Progenitor cell of endocrine pancreas (in vitro differentiated cells): ENCODE measurements around the gene CLTCL1. TPM values are rescaled to one million over a fixed set of nuclear protein-coding genes. Genes with fewer than 3 reads are reported as not detected.

Experiments
- DNase-seq: peaks from one replicate; pipeline ENCODE4 v3.0.0; 2021; ENCODE audit warnings: low spot score; ENCODE audit not compliant: unreplicated experiment
- H3K27ac Mint-ChIP-seq: 2 replicates; pipeline ENCODE4 v1.8.0; 2021; ENCODE audit warnings: mild to moderate bottlenecking, moderate library complexity, mixed read lengths
- H3K27me3 Mint-ChIP-seq: 2 replicates; pipeline ENCODE4 v1.8.0; 2021; ENCODE audit warnings: mixed read lengths
- H3K36me3 Mint-ChIP-seq: 2 replicates; pipeline ENCODE4 v1.8.0; 2022; ENCODE audit warnings: mixed read lengths; ENCODE audit not compliant: insufficient read depth
- H3K4me1 Mint-ChIP-seq: 2 replicates; pipeline ENCODE4 v1.8.0; 2021; ENCODE audit warnings: low read depth, mixed read lengths
- H3K4me3 Mint-ChIP-seq: 2 replicates; pipeline ENCODE4 v1.8.0; 2021; ENCODE audit warnings: low read depth, mild to moderate bottlenecking, moderate library complexity, mixed read lengths
- H3K9me3 Mint-ChIP-seq: 2 replicates; pipeline ENCODE4 v1.8.0; 2021; ENCODE audit warnings: low read depth, mixed read lengths
- total RNA-seq: library from RNA; stranded (reverse); gene quantifications from 2 replicates; pipeline ENCODE4 v1.2.1, GENCODE V29; 2021
- TF ChIP-seq, protein P1 (sequence below): fragments of 200-600 bp; sonication (generic); IDR thresholded peaks from one replicate; pipeline ENCODE4 v1.5.0; 2021; ENCODE audit warnings: antibody characterized with exemption, mild to moderate bottlenecking; ENCODE audit not compliant: unreplicated experiment

The CLTCL1 gene
- total RNA-seq, 1 donor from 2014 or later = 6.6 TPM

DNA sequence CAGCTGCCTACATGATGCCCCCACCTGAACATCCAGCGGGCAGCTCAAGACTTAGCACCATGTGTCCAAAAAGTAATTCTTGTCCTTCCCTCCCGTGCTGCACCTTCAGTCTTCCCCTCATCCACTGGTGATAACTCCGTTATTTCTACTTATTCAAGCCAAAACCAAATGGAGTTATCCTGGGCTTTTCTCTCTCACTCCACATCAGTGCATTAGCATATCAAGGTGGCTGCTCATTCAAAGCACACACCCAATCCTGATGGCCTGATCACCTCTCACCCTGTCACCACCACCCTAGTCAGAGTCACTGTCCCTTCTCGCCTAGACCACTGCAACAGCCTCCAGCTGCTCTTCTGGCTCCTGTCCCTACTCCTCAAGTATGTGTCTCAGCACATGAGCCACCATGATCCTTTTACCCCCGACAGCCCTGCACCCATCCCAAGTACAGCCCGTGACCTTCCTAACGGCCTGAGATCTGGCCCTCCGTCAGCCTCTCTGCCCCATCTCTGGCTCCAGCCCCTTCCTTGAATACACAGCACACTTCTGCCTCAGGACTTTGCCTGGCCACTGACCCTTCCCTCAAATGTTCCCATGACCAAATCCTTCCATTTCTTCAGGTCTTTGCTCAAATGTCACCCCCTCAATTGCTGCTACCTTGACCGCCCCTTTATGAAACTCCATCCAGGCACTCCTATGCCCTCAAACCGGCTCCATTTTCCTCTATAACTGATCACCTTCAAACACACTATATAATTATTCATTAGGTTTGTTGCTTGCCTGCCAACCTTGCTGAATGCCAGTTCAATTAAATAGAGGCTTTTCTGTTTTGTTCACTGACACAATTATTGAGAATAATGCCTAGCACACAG lies 93.3 kb downstream of the CLTCL1 start:
- TF ChIP-seq, protein P1, sequence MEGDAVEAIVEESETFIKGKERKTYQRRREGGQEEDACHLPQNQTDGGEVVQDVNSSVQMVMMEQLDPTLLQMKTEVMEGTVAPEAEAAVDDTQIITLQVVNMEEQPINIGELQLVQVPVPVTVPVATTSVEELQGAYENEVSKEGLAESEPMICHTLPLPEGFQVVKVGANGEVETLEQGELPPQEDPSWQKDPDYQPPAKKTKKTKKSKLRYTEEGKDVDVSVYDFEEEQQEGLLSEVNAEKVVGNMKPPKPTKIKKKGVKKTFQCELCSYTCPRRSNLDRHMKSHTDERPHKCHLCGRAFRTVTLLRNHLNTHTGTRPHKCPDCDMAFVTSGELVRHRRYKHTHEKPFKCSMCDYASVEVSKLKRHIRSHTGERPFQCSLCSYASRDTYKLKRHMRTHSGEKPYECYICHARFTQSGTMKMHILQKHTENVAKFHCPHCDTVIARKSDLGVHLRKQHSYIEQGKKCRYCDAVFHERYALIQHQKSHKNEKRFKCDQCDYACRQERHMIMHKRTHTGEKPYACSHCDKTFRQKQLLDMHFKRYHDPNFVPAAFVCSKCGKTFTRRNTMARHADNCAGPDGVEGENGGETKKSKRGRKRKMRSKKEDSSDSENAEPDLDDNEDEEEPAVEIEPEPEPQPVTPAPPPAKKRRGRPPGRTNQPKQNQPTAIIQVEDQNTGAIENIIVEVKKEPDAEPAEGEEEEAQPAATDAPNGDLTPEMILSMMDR = no peak
- H3K36me3 Mint-ChIP-seq = no peaks in the 10 kb centered on the region

DNA sequence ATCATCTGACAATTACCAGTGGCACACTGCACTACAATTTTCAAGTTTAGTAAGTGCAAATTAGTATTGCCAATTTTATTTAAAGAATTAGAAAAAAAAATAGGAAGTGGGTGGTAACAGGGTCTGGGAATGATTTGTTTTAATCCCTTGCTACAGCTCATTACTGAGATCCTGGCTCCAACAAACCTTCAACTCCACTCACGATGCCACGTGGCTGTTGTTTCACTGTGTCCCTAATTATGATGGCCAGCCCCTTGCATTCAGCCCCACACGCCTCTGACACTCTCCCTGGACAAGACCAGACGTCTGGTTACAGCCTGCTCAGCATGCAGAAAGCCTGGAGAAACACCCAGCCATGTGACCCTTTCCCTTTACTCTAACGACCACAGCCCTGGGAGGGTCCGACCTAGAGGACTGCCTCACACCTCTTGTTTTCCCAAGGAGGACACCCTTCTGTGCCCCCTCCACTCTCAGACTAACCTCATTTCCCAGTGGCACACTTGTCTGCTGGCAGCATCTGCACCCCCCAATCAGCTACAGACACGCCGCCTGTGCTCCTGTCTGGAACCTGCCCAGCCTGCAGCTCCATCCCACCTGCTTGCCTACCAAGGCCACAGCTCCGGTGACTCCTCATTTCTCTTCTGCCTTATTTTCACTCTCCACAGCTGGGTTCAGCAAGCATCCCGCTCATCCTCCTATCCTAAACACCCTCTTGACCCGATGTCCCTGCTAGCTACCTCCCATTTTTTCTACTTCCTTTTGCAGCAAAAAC lies 94.5 kb downstream of the CLTCL1 start:
- H3K9me3 Mint-ChIP-seq = no peaks in the 10 kb centered on the region
- TF ChIP-seq, protein P1 = no peak
- H3K36me3 Mint-ChIP-seq = no peaks in the 10 kb centered on the region
- DNase-seq = no peak
- H3K27me3 Mint-ChIP-seq = no peaks in the 10 kb centered on the region
- no peaks in the 10 kb centered on the region for H3K4me1 Mint-ChIP-seq
- H3K4me3 Mint-ChIP-seq = no peak overlapping the region
- H3K27ac Mint-ChIP-seq = no peak overlapping the region

More for the DNA sequence above, 93.3 kb downstream of the CLTCL1 start:
- no peak for DNase-seq
- Mint-ChIP-seq H3K4me1 (no peaks in the 10 kb centered on the region), H3K4me3 (no peak overlapping the region), H3K9me3 (peaks cover 3% of the 10 kb centered on the region), H3K27me3 (no peaks in the 10 kb centered on the region), H3K27ac (no peak overlapping the region)

DNA sequence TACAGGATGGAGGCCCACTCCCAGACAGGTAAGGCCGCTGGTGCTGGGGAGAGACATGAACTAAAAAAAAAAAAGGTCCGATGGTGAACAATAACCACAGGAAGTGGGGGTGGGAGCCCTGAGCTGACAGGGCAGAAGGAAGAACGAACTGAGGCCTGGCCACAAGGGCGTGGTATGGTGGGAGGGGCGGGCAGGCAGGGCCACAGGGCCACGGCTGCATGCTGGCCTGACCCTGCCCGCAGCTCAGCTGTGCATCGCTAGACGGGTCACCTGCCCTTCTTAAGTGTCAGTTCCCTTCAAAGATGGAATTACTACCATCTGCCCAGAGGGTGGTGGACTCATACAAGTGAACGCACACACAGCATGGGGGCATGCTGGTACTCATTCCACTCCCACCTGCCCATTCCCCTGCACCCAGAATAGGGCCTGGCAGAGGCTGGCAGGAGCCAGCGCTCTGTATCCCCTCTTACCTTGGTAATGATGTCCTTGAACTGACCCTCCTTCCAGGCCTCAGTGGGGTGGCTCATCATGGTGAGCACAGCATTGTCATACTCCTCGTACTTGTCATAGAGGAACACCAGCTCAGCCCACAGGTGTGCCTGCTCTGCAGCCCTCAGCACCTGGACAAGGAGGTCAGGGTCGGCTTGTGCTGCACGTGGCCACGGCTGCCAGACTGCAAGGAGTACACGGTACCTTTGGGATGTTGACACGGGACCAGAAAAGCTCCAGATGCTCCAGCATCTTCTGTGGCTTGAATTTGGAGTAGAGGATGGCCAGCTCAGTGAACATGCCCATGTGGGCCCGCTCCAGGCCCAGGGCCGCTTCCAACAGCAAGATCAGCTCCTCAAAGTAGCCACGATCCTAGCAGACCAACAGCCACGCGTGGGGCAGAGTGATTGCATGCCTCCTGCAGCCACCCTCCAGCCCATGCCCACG lies 95.5 kb downstream of the CLTCL1 start:
- Mint-ChIP-seq H3K4me3 (no peak overlapping the region), H3K27me3 (no peaks in the 10 kb centered on the region)

DNA sequence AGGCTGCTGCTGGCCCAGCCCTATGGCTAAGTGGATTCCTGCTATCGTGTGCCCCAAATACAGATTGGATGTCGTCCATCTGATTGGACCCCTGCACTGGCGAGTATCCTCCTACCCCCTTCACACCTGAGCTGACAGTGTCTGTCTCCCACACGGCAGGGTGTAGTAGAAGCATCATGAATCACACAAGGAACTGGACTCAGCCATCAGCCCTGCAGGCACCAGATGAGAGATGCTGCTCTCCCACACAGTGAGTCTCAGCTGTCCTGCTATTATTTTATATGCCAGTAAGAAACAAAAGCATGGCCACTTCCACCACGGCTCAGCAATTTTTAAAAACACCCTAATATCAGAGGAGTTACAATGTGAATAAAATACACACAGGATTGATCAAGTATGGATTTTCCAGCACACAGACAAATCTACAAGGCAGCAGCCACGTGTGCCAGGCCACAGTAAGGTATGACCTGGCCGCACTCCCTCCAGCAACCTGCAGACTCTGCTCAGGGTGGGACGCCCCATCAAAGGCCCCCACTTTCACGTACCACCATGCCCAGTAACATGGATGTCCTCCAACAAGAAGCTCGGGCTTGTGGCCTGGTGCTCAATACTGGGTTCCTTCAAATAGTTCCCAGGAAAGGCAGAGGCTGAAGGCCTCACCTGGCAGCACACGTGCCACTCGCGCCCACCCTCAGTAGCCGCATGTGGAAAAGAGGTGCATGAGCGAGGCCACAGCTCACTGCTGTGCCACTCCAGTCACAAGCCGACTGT lies 96.6 kb downstream of the CLTCL1 start:
- DNase-seq = no peak
- H3K36me3 Mint-ChIP-seq = no peaks in the 10 kb centered on the region
- TF ChIP-seq, protein P1 = no peak
- no peaks in the 10 kb centered on the region for H3K27me3 Mint-ChIP-seq
- no peak overlapping the region for H3K4me3 Mint-ChIP-seq
- H3K27ac Mint-ChIP-seq = no peak overlapping the region
- H3K9me3 Mint-ChIP-seq = no peaks in the 10 kb centered on the region
- H3K4me1 Mint-ChIP-seq = no peaks in the 10 kb centered on the region

More for the DNA sequence above, 95.5 kb downstream of the CLTCL1 start:
- H3K36me3 Mint-ChIP-seq = no peaks in the 10 kb centered on the region
- TF ChIP-seq, protein P1 = no peak
- no peaks in the 10 kb centered on the region for H3K4me1 Mint-ChIP-seq
- DNase-seq = no peak
- no peaks in the 10 kb centered on the region for H3K9me3 Mint-ChIP-seq
- H3K27ac Mint-ChIP-seq = no peak overlapping the region
